ENCODE results near the gene COL10A1. TPM values are rescaled to one million over a fixed set of nuclear protein-coding genes. Genes with fewer than 3 reads are reported as not detected.

The COL10A1 gene
- total RNA-seq, 1 donor from 2014 or later: 0.10 TPM

DNA sequence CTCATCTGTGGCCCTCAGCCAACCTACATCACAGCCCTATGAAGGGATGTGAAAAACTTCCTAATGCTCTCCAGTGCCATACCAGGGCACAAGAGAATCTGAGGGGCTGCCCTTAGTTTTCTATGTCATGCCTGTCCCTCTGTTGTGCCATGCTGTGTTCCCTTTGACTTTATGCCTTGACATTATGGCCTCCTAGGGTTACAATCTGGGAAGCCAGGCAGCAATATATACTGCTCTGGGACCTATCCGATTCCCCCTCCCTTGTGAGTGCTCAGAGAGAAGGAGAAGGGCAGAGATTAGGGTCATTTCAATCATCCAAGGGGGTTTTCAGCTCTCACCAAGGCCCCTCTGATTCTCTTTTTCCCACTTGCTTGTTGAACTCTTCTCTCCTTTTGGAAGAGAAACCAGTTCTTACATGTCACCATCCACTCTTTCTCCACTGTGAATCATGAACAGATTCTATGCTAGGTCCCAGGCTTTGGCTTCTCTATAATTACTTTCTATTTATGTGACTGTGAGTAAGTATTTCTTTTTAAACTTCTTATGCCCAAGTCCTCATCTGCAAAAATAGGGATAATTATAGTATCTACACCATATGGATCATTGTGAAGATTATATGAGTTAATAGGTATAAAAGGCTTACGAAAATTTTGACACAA lies 51.1 kb downstream of the COL10A1 start:
- no peak for DNase-seq (ENCODE audit: low spot score)
- Mint-ChIP-seq H3K9me3 (ENCODE audit: low read depth) (no peaks in the 10 kb centered on the region), H3K36me3 (ENCODE audit: low read depth) (no peaks in the 10 kb centered on the region), H3K4me1 (ENCODE audit: low read depth) (peaks cover 17% of the 10 kb centered on the region), H3K4me3 (ENCODE audit: unreplicated experiment) (no peak overlapping the region), H3K27ac (ENCODE audit: unreplicated experiment) (no peak overlapping the region), H3K27me3 (ENCODE audit: low read depth) (no peaks in the 10 kb centered on the region)
- TF ChIP-seq, protein P1, sequence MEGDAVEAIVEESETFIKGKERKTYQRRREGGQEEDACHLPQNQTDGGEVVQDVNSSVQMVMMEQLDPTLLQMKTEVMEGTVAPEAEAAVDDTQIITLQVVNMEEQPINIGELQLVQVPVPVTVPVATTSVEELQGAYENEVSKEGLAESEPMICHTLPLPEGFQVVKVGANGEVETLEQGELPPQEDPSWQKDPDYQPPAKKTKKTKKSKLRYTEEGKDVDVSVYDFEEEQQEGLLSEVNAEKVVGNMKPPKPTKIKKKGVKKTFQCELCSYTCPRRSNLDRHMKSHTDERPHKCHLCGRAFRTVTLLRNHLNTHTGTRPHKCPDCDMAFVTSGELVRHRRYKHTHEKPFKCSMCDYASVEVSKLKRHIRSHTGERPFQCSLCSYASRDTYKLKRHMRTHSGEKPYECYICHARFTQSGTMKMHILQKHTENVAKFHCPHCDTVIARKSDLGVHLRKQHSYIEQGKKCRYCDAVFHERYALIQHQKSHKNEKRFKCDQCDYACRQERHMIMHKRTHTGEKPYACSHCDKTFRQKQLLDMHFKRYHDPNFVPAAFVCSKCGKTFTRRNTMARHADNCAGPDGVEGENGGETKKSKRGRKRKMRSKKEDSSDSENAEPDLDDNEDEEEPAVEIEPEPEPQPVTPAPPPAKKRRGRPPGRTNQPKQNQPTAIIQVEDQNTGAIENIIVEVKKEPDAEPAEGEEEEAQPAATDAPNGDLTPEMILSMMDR (IDR thresholded peaks at IDR 0.05): no peak

DNA sequence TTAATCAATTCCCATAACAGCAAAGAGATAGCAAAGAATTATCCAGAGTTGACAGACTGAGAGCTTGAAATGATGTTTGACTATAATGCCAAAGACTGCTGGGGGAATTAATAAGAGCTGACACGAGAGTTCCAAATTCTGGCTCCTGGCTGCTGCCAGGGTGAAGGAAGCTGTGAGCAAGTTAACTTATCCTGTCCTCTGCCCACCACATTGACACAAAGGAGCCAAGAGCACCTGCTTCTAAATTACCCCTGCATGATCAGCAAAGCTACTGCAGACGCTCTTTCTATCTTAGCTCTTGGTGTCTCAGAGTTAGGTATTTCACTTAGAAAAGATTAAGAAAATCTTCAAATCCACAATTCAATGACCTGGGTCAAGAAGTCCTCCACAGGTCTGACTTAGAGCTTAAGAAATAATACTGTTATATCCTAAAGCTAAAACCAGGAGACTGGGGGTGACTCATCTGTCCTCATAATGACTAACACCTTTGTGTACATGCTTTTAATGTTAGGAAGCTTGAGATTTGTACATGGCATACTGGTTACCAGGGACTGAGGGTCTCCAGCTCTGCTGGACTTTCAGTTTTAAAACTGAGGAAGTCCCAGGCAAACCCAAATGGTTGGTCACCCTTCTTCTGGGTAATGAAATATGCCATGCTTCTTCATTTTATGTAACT lies 52.0 kb downstream of the COL10A1 start:
- no peak overlapping the region for H3K4me3 Mint-ChIP-seq (ENCODE audit: unreplicated experiment)
- H3K4me1 Mint-ChIP-seq (ENCODE audit: low read depth): peaks cover 22% of the 10 kb centered on the region
- TF ChIP-seq, protein P1 (IDR thresholded peaks at IDR 0.05): no peak
- H3K27ac Mint-ChIP-seq (ENCODE audit: unreplicated experiment): no peak overlapping the region
- no peaks in the 10 kb centered on the region for H3K9me3 Mint-ChIP-seq (ENCODE audit: low read depth)
- no peak for DNase-seq (ENCODE audit: low spot score)
- no peaks in the 10 kb centered on the region for H3K36me3 Mint-ChIP-seq (ENCODE audit: low read depth)
- no peaks in the 10 kb centered on the region for H3K27me3 Mint-ChIP-seq (ENCODE audit: low read depth)

DNA sequence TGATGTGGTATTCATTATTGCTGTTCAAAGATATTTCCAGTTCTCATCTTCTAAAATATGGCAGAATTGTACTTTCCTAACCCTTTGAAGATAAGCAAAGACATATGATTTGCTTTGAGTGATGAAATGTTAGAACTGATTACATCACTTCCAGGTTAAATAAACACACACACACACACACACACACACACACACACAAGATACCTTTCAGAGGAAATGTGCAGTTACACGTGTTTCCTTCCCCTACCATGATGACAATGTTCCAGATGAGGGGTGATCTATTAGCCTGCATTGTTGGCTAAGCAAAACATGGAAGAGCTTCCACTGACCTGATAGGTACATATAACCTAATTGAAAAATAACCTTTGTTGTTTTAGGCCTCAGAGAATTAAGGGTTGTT lies 53.6 kb downstream of the COL10A1 start:
- TF ChIP-seq, protein P1 (IDR thresholded peaks at IDR 0.05): no peak
- Mint-ChIP-seq H3K27me3 (ENCODE audit: low read depth) (no peaks in the 10 kb centered on the region), H3K4me3 (ENCODE audit: unreplicated experiment) (no peak overlapping the region), H3K9me3 (ENCODE audit: low read depth) (no peaks in the 10 kb centered on the region), H3K36me3 (ENCODE audit: low read depth) (no peaks in the 10 kb centered on the region), H3K4me1 (ENCODE audit: low read depth) (peaks cover 22% of the 10 kb centered on the region), H3K27ac (ENCODE audit: unreplicated experiment) (no peak overlapping the region)
- DNase-seq (ENCODE audit: low spot score): no peak

DNA sequence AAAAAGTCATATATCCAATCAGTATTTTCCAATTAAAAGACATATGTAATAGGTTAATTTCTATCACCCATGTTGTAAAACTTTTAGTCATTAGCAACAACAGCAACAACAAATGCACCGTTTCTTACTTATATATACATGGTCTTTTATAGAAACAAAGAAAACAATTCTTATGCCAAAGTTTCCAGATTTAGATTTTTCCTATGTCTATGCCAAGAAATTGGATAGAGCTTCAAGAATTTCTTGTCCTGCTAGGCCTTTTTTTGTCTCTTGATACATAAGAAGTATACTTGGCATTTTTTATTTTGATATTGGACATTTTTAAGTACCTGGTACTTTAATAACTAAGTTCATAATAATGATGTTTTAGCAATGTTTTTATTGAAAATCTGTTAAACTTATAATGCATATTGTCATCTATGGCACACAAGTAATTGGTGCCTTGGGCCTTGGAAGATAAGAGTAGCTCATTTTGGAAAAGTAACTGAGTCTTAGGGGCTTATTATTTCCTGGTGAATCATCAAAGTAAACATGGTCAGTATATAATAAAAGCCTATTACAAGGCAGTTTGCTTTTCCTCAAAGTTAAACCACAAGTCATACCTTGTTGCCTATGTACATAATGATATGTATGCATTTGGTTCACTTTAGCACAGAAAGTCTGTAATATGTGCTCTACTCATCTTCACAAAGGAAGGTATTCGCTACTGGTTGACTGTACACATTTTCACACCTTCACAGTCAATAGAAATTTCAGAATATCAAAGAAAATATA lies 55.1 kb downstream of the COL10A1 start:
- DNase-seq (ENCODE audit: low spot score): no peak
- no peaks in the 10 kb centered on the region for H3K36me3 Mint-ChIP-seq (ENCODE audit: low read depth)
- no peak overlapping the region for H3K27ac Mint-ChIP-seq (ENCODE audit: unreplicated experiment)
- H3K4me1 Mint-ChIP-seq (ENCODE audit: low read depth): peaks cover 22% of the 10 kb centered on the region
- H3K4me3 Mint-ChIP-seq (ENCODE audit: unreplicated experiment): no peak overlapping the region
- H3K27me3 Mint-ChIP-seq (ENCODE audit: low read depth): no peaks in the 10 kb centered on the region
- H3K9me3 Mint-ChIP-seq (ENCODE audit: low read depth): no peaks in the 10 kb centered on the region
- TF ChIP-seq, protein P1 (IDR thresholded peaks at IDR 0.05): no peak

DNA sequence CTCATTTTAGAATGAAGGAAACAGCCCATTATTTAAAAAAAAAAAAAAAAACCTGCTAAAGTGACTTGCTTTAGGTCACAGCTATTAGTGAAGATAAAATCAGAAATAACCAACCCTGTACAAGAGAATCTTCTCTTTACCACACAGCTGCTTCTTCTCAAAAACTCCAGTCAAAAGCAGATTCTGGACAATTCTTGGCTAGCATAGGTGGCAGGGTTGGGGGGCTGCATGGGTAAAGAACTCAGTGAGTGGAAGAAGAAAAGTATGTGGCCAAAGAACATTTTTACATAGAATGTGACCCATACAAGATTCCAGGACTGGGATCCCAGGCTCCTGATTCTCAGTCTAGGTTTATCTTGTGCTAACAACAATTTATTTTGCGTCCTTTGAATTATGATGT lies 55.8 kb downstream of the COL10A1 start:
- H3K4me1 Mint-ChIP-seq (ENCODE audit: low read depth): peaks cover 22% of the 10 kb centered on the region
- DNase-seq (ENCODE audit: low spot score): no peak
- H3K27me3 Mint-ChIP-seq (ENCODE audit: low read depth): no peaks in the 10 kb centered on the region
- peak overlapping the region; percentile 73 for H3K27ac Mint-ChIP-seq (ENCODE audit: unreplicated experiment)
- H3K9me3 Mint-ChIP-seq (ENCODE audit: low read depth): no peaks in the 10 kb centered on the region
- TF ChIP-seq, protein P1 (IDR thresholded peaks at IDR 0.05): no peak
- H3K36me3 Mint-ChIP-seq (ENCODE audit: low read depth): no peaks in the 10 kb centered on the region
- no peak overlapping the region for H3K4me3 Mint-ChIP-seq (ENCODE audit: unreplicated experiment)
